Activated T-helper 1 cell treated with anti-CD3 and anti-CD28 coated beads, Interleukin-12 subunit alpha, Interleukin-12 subunit beta, Interleukin-2, Interleukin-4 antibody, amounts not matched to agents 30 ng/mL and 10 ng/mL and 1 ng/mL, durations not matched to agents 14 hours and 24 hours and 36 hours (primary cell): ENCODE measurements around the gene B4GAT1. TPM values are rescaled to one million over a fixed set of nuclear protein-coding genes. Genes with fewer than 3 reads are reported as not detected.
"Not testable (repeated sequence)": the region's sequence is repeated elsewhere in the genome, so short reads cannot be mapped to it uniquely, and the experiment has no call there.

ENCODE experiments used
- DNase-seq: peaks from one replicate; pipeline ENCODE4 v3.0.0; 2021; ENCODE audit warnings: low spot score
- H3K27ac Mint-ChIP-seq: one replicate; pipeline ENCODE4 v1.8.0; 2021; ENCODE audit warnings: mild to moderate bottlenecking, mixed read lengths
- H3K27me3 Mint-ChIP-seq: one replicate; pipeline ENCODE4 v1.8.0; 2022; ENCODE audit warnings: mild to moderate bottlenecking, moderate library complexity, mixed read lengths; ENCODE audit not compliant: insufficient read depth
- H3K36me3 Mint-ChIP-seq: one replicate; pipeline ENCODE4 v1.8.0; 2021; ENCODE audit warnings: low read depth, mixed read lengths
- H3K4me1 Mint-ChIP-seq: one replicate; pipeline ENCODE4 v1.8.0; 2021; ENCODE audit warnings: low read depth, mixed read lengths
- H3K4me3 Mint-ChIP-seq: one replicate; pipeline ENCODE4 v1.8.0; 2021; ENCODE audit warnings: mild to moderate bottlenecking, moderate library complexity, mixed read lengths
- H3K9me3 Mint-ChIP-seq: one replicate; pipeline ENCODE4 v1.8.0; 2021; ENCODE audit warnings: mixed read lengths
- intact Hi-C: fragments of 100-400 bp; cut with micrococcal nuclease; formaldehyde crosslinking; loops from one replicate; pipeline ENCODE4 v1.15.1; 2024
- total RNA-seq: library from RNA; stranded (reverse); gene quantifications from 2 replicates; pipeline ENCODE4 v1.2.3, GENCODE V29; 2022

Gene B4GAT1
- total RNA-seq, 1 donor from 2014 or later = 12.1 TPM

- intact Hi-C loops, H3K9me3 Mint-ChIP-seq, H3K4me3 Mint-ChIP-seq, H3K36me3 Mint-ChIP-seq, DNase-seq, H3K27ac Mint-ChIP-seq, H3K27me3 Mint-ChIP-seq: not testable (repeated sequence)
- H3K4me1 Mint-ChIP-seq = peaks cover 16% of the 10 kb centered on the region
Observed at GRCh38 chr11:66350560-66351235, 3.3 kb upstream of the B4GAT1 start.

- H3K4me1 Mint-ChIP-seq = peaks cover 32% of the 10 kb centered on the region
Observed at GRCh38 chr11:66349084-66349386, 1.6 kb upstream of the B4GAT1 start.

GRCh38 chr11:66346476-66347424 is 679 bp downstream of the B4GAT1 start:
- intact Hi-C loops = loop anchor here (1.0 to 10.0 kb wide), 5 partner anchors 41 to 492 kb away; partner anchors contain the start of genes CFL1, RAB1B, RBM4 and SF3B2

More at GRCh38 chr11:66349084-66349386, 1.6 kb upstream of the B4GAT1 start:
- Mint-ChIP-seq H3K4me3 (peak overlapping the region; percentile 94), H3K36me3 (peaks cover 5% of the 10 kb centered on the region), H3K27me3 (peaks cover 2% of the 10 kb centered on the region), H3K27ac (peak overlapping the region; percentile 22), H3K9me3 (no peaks in the 10 kb centered on the region)
- intact Hi-C loops = loop anchor here (2.0 to 10.0 kb wide), 5 partner anchors 38 to 494 kb away; partner anchors contain the start of genes CFL1, RAB1B, RCE1 and SF3B2
- no peak for DNase-seq

GRCh38 chr11:66345316-66345649 is 2.1 kb downstream of the B4GAT1 start:
- peaks cover 46% of the 10 kb centered on the region for H3K4me1 Mint-ChIP-seq
- peak overlapping the region; percentile 97 for H3K4me3 Mint-ChIP-seq
- intact Hi-C loops = loop anchor here (1.0 to 10.0 kb wide), 8 partner anchors 9 to 490 kb away; partner anchors contain the start of genes CFL1, RAB1B, RIN1 and SF3B2
- H3K9me3 Mint-ChIP-seq = no peaks in the 10 kb centered on the region
- H3K27ac Mint-ChIP-seq = peak overlapping the region; percentile 95
- peaks cover 2% of the 10 kb centered on the region for H3K27me3 Mint-ChIP-seq
- DNase-seq = no peak
- H3K36me3 Mint-ChIP-seq = peaks cover 14% of the 10 kb centered on the region

More at GRCh38 chr11:66346476-66347424, 679 bp downstream of the B4GAT1 start:
- Mint-ChIP-seq H3K27ac (peak overlapping the region; percentile 44), H3K4me1 (peaks cover 46% of the 10 kb centered on the region), H3K4me3 (peak overlapping the region; percentile 97), H3K9me3 (no peaks in the 10 kb centered on the region), H3K36me3 (peaks cover 6% of the 10 kb centered on the region), H3K27me3 (peaks cover 2% of the 10 kb centered on the region)
- no peak for DNase-seq

- Mint-ChIP-seq H3K4me1 (peaks cover 46% of the 10 kb centered on the region), H3K27ac (peak within 1 kb of the TSS; percentile 95), H3K27me3 (peaks cover 2% of the 10 kb centered on the region), H3K9me3 (no peaks in the 10 kb centered on the region), H3K36me3 (peaks cover 14% of the 10 kb centered on the region), H3K4me3 (peak within 1 kb of the TSS; percentile 97)
- intact Hi-C loops = loop anchor here (1.0 to 10.0 kb wide), 8 partner anchors 8 to 490 kb away; partner anchors contain the start of genes CFL1, RAB1B, RIN1 and SF3B2
- DNase-seq = peak; percentile 94
Observed at GRCh38 chr11:66344550-66345315, 2.7 kb downstream of the B4GAT1 start, which contains the start of gene BRMS1. Gene BRMS1, minus strand, starts transcription at chr11:66345104. Its CDS starts 2,870 bp downstream, at chr11:66342234.

- H3K36me3 Mint-ChIP-seq = peaks cover 19% of the 10 kb centered on the region
- no peaks in the 10 kb centered on the region for H3K9me3 Mint-ChIP-seq
- DNase-seq = no peak
- H3K4me1 Mint-ChIP-seq = peaks cover 43% of the 10 kb centered on the region
- intact Hi-C loops = loop anchor here (10.0 kb wide), 2 partner anchors 288 to 488 kb away; partner anchors contain the start of genes CFL1 and SF3B2
- H3K4me3 Mint-ChIP-seq = peak overlapping the region; percentile 97
- H3K27ac Mint-ChIP-seq = no peak overlapping the region
- H3K27me3 Mint-ChIP-seq = peaks cover 2% of the 10 kb centered on the region
Observed at GRCh38 chr11:66343176-66343575, 4.3 kb downstream of the B4GAT1 start.

GRCh38 chr11:66341502-66342126 is 5.8 kb downstream of the B4GAT1 start:
- intact Hi-C loops = loop anchor here (10.0 kb wide), 2 partner anchors 287 to 487 kb away; partner anchors contain the start of genes CFL1 and SF3B2
- Mint-ChIP-seq H3K27ac (no peak overlapping the region), H3K36me3 (peaks cover 25% of the 10 kb centered on the region), H3K27me3 (no peaks in the 10 kb centered on the region), H3K9me3 (no peaks in the 10 kb centered on the region), H3K4me3 (no peak overlapping the region), H3K4me1 (peaks cover 47% of the 10 kb centered on the region)
- no peak for DNase-seq

GRCh38 chr11:66340596-66341501 is 6.6 kb downstream of the B4GAT1 start:
- H3K36me3 Mint-ChIP-seq = peaks cover 25% of the 10 kb centered on the region
- peaks cover 47% of the 10 kb centered on the region for H3K4me1 Mint-ChIP-seq
- no peaks in the 10 kb centered on the region for H3K9me3 Mint-ChIP-seq
- DNase-seq = no peak
- no peak overlapping the region for H3K4me3 Mint-ChIP-seq
- H3K27ac Mint-ChIP-seq = no peak overlapping the region
- peaks cover 3% of the 10 kb centered on the region for H3K27me3 Mint-ChIP-seq
- intact Hi-C loops = loop anchor here (10.0 kb wide), 2 partner anchors 286 to 486 kb away; partner anchors contain the start of genes CFL1 and SF3B2

- Mint-ChIP-seq H3K9me3 (no peaks in the 10 kb centered on the region), H3K27me3 (peaks cover 3% of the 10 kb centered on the region), H3K36me3 (peaks cover 23% of the 10 kb centered on the region), H3K4me1 (peaks cover 43% of the 10 kb centered on the region), H3K4me3 (no peak overlapping the region), H3K27ac (no peak overlapping the region)
- intact Hi-C loops = loop anchor here (10.0 kb wide), 2 partner anchors 285 to 485 kb away; partner anchors contain the start of genes CFL1 and SF3B2
- no peak for DNase-seq
Observed at GRCh38 chr11:66339686-66340483, 7.5 kb downstream of the B4GAT1 start.

- Mint-ChIP-seq H3K4me3 (no peak overlapping the region), H3K36me3 (peaks cover 23% of the 10 kb centered on the region), H3K27me3 (peaks cover 3% of the 10 kb centered on the region), H3K9me3 (no peaks in the 10 kb centered on the region), H3K27ac (peak overlapping the region; percentile 34), H3K4me1 (peaks cover 37% of the 10 kb centered on the region)
- intact Hi-C loops = no loop called here
- DNase-seq = no peak
Observed at GRCh38 chr11:66339162-66339675, 8.2 kb downstream of the B4GAT1 start.
